ENCODE measurements around the gene CHST12.
"Not testable (repeated sequence)": the region's sequence is repeated elsewhere in the genome, so short reads cannot be mapped to it uniquely, and the experiment has no call there.

Gene CHST12

GRCh38 chr7:2462731-2463130 is 59.3 kb downstream of the CHST12 start:
- no peak for DNase-seq (ENCODE audit: low read depth)

- no peak for DNase-seq (ENCODE audit: low read depth)
Observed at GRCh38 chr7:2465928-2466327, 62.5 kb downstream of the CHST12 start.

- DNase-seq (ENCODE audit: low read depth): no peak
Observed at GRCh38 chr7:2466675-2467074, 63.3 kb downstream of the CHST12 start.

GRCh38 chr7:2468227-2468626 is 64.8 kb downstream of the CHST12 start:
- no peak for DNase-seq (ENCODE audit: low read depth)

- not testable (repeated sequence) for DNase-seq (ENCODE audit: low read depth)
Observed at GRCh38 chr7:2469460-2470203, 66.2 kb downstream of the CHST12 start.

- DNase-seq (ENCODE audit: low read depth): no peak
Observed at GRCh38 chr7:2470204-2471021, 67.0 kb downstream of the CHST12 start.

GRCh38 chr7:2471022-2471329 is 67.6 kb downstream of the CHST12 start:
- DNase-seq (ENCODE audit: low read depth): no peak

GRCh38 chr7:2471396-2471795 is 68.0 kb downstream of the CHST12 start:
- no peak for DNase-seq (ENCODE audit: low read depth)

- no peak for DNase-seq (ENCODE audit: low read depth)
Observed at GRCh38 chr7:2472739-2473138, 69.3 kb downstream of the CHST12 start.

GRCh38 chr7:2473496-2474180 is 70.2 kb downstream of the CHST12 start:
- no peak for DNase-seq (ENCODE audit: low read depth)

- no peak for DNase-seq (ENCODE audit: low read depth)
Observed at GRCh38 chr7:2474224-2474623, 70.8 kb downstream of the CHST12 start.

- DNase-seq (ENCODE audit: low read depth): no peak
Observed at GRCh38 chr7:2474813-2475677, 71.6 kb downstream of the CHST12 start.

GRCh38 chr7:2475678-2476015 is 72.2 kb downstream of the CHST12 start:
- no peak for DNase-seq (ENCODE audit: low read depth)

- no peak for DNase-seq (ENCODE audit: low read depth)
Observed at GRCh38 chr7:2476298-2476697, 72.9 kb downstream of the CHST12 start, which contains the start of gene GRIFIN. TSS of gene GRIFIN (minus strand) at chr7:2476398. CDS start at chr7:2476383, 15 bp downstream.

GRCh38 chr7:2476776-2477446 is 73.5 kb downstream of the CHST12 start:
- DNase-seq (ENCODE audit: low read depth): no peak

GRCh38 chr7:2477447-2478398 is 74.3 kb downstream of the CHST12 start:
- no peak for DNase-seq (ENCODE audit: low read depth)

GRCh38 chr7:2478399-2478785 is 75.0 kb downstream of the CHST12 start:
- no peak for DNase-seq (ENCODE audit: low read depth)

- no peak for DNase-seq (ENCODE audit: low read depth)
Observed at GRCh38 chr7:2478800-2479199, 75.4 kb downstream of the CHST12 start.

- DNase-seq (ENCODE audit: low read depth): no peak
Observed at GRCh38 chr7:2479276-2480069, 76.1 kb downstream of the CHST12 start.

- DNase-seq (ENCODE audit: low read depth): no peak
Observed at GRCh38 chr7:2480070-2480408, 76.6 kb downstream of the CHST12 start.

All from HS-5 (cell line).